ENCODE measurements around the gene ARL13A.

DNA sequence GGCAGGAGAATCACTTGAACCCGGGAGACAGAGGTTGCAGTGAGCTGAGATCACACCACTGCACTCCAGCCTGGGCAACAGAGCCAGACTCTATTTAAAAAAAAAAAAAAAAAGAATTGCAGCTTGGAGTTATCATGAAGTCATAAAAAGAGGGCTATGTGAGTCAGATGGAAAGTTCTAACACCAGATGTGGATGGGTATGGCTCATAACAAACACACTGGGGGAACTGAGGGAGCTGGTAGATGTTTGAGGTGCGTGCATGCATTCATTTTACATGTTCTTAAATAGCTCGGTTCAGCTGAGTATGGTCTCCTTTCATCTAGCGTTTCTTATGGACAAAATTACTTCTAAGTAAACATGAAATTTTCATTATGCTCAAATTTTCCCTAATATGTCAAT is 70.7 kb downstream of the ARL13A start:
- TF ChIP-seq, protein P1, sequence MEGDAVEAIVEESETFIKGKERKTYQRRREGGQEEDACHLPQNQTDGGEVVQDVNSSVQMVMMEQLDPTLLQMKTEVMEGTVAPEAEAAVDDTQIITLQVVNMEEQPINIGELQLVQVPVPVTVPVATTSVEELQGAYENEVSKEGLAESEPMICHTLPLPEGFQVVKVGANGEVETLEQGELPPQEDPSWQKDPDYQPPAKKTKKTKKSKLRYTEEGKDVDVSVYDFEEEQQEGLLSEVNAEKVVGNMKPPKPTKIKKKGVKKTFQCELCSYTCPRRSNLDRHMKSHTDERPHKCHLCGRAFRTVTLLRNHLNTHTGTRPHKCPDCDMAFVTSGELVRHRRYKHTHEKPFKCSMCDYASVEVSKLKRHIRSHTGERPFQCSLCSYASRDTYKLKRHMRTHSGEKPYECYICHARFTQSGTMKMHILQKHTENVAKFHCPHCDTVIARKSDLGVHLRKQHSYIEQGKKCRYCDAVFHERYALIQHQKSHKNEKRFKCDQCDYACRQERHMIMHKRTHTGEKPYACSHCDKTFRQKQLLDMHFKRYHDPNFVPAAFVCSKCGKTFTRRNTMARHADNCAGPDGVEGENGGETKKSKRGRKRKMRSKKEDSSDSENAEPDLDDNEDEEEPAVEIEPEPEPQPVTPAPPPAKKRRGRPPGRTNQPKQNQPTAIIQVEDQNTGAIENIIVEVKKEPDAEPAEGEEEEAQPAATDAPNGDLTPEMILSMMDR (conservative IDR thresholded peaks at IDR 0.05): no peak
- no peak for TF ChIP-seq EZH2 (IDR thresholded peaks at IDR 0.05; ENCODE audit: low read depth)

Measured in PC-9 (cell line).